Neural cell (in vitro differentiated cells): ENCODE data around the gene VOPP1.
"Not testable (repeated sequence)": the region's sequence is repeated elsewhere in the genome, so short reads cannot be mapped to it uniquely, and the experiment has no call there.

Experiments used
- EP300 ChIP-seq: fragments of 450-650 bp; conservative IDR thresholded peaks from 2 replicates; pipeline ENCODE4 v1.6.1; 2014; ENCODE audit warnings: antibody characterized with exemption, mild to moderate bottlenecking, moderate library complexity; ENCODE audit not compliant: poor library complexity, severe bottlenecking
- EZH2 ChIP-seq: fragments of 200-600, 300-800 bp; shearing (Covaris generic), sonication (generic); IDR thresholded peaks from 2 replicates; pipeline ENCODE4 v1.6.1; 2014; ENCODE audit warnings: antibody characterized with exemption, low read length, borderline replicate concordance, mild to moderate bottlenecking; ENCODE audit not compliant: insufficient read depth, poor library complexity, severe bottlenecking
- POLR2AphosphoS5 ChIP-seq: IDR thresholded peaks from 2 replicates; pipeline ENCODE4 v1.6.1; 2012
- RAD21 ChIP-seq: fragments of 450-650 bp; conservative IDR thresholded peaks from 2 replicates; pipeline ENCODE4 v1.6.1; 2014; ENCODE audit warnings: antibody characterized with exemption, mild to moderate bottlenecking, moderate library complexity
- REST ChIP-seq: IDR thresholded peaks from 2 replicates; pipeline ENCODE4 v1.6.1; 2012; ENCODE audit warnings: borderline replicate concordance
- SMC3 ChIP-seq: fragments of 450-650 bp; conservative IDR thresholded peaks from 2 replicates; pipeline ENCODE4 v1.6.1; 2014; ENCODE audit warnings: antibody characterized with exemption, mild to moderate bottlenecking, moderate library complexity; ENCODE audit not compliant: poor library complexity
- TAF1 ChIP-seq: IDR thresholded peaks from 2 replicates; pipeline ENCODE4 v1.6.1; 2012; ENCODE audit warnings: low read depth
- TF ChIP-seq, protein P1 (sequence below): fragments of 450-650 bp; IDR thresholded peaks from 2 replicates; pipeline ENCODE4 v1.5.1; 2014; ENCODE audit warnings: antibody characterized with exemption, mild to moderate bottlenecking, moderate library complexity; ENCODE audit not compliant: poor library complexity, severe bottlenecking

DNA sequence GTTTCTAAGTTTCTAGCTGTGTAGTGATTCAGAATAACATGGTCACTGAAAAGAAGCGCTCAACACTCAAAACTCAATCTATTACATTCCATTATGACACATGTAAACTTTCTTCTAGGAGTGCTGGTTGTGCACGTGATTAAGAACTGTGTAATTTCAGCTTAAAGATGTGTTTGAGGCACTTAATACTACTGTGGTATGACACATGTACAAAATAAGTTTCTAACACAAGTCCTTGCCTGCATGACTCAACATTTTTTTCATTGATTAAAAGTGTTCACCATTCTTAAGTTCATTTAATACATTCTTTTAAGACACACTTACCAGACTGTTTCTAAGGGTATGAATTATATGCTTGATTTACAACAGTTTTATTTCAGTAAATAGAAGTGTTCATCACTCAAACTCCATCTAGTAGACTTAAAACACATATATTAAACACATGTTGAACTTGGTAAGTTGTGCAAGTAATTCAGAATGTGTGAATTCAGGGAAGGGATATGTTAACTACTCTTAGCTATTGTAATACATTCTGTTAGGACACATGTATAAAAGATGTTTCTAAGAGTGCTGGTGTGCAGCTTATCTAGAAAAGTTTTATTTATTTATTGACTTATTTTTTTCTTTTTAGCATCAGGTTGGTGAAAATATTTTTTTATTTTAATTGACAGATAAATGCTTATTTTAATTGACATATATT lies 42.2 kb upstream of the VOPP1 start:
- TF ChIP-seq, protein P1, sequence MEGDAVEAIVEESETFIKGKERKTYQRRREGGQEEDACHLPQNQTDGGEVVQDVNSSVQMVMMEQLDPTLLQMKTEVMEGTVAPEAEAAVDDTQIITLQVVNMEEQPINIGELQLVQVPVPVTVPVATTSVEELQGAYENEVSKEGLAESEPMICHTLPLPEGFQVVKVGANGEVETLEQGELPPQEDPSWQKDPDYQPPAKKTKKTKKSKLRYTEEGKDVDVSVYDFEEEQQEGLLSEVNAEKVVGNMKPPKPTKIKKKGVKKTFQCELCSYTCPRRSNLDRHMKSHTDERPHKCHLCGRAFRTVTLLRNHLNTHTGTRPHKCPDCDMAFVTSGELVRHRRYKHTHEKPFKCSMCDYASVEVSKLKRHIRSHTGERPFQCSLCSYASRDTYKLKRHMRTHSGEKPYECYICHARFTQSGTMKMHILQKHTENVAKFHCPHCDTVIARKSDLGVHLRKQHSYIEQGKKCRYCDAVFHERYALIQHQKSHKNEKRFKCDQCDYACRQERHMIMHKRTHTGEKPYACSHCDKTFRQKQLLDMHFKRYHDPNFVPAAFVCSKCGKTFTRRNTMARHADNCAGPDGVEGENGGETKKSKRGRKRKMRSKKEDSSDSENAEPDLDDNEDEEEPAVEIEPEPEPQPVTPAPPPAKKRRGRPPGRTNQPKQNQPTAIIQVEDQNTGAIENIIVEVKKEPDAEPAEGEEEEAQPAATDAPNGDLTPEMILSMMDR: not testable (repeated sequence)
- TF ChIP-seq RAD21, EZH2, REST, TAF1, SMC3, EP300, POLR2AphosphoS5: not testable (repeated sequence)
